ENCODE measurements around the gene UPP2.

- TF ChIP-seq CTCF (IDR thresholded peaks at IDR 0.05): no peak
- TF ChIP-seq POLR2A (IDR thresholded peaks at IDR 0.05): no peak
- TF ChIP-seq EP300 (IDR thresholded peaks at IDR 0.05): no peak
Observed at GRCh38 chr2:158071018-158071417, 30.7 kb upstream of the UPP2 start.

All from tibial nerve (tissue), 4 donors.